22Rv1 (cell line): Measurements from ENCODE around the gene PDGFA.

Source experiments
- ZFX ChIP-seq: fragments of 450-650 bp; IDR thresholded peaks from 2 replicates; pipeline ENCODE4 v1.6.1; 2017; ENCODE audit warnings: antibody characterized with exemption, borderline replicate concordance
- TF ChIP-seq, protein P1 (sequence below): fragments of 450-650 bp; IDR thresholded peaks from 2 replicates; pipeline ENCODE4 v1.5.1; 2017; ENCODE audit warnings: mild to moderate bottlenecking

GRCh38 chr7:494259-494687 lies 25.4 kb downstream of the PDGFA start:
- TF ChIP-seq, protein P1, sequence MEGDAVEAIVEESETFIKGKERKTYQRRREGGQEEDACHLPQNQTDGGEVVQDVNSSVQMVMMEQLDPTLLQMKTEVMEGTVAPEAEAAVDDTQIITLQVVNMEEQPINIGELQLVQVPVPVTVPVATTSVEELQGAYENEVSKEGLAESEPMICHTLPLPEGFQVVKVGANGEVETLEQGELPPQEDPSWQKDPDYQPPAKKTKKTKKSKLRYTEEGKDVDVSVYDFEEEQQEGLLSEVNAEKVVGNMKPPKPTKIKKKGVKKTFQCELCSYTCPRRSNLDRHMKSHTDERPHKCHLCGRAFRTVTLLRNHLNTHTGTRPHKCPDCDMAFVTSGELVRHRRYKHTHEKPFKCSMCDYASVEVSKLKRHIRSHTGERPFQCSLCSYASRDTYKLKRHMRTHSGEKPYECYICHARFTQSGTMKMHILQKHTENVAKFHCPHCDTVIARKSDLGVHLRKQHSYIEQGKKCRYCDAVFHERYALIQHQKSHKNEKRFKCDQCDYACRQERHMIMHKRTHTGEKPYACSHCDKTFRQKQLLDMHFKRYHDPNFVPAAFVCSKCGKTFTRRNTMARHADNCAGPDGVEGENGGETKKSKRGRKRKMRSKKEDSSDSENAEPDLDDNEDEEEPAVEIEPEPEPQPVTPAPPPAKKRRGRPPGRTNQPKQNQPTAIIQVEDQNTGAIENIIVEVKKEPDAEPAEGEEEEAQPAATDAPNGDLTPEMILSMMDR = no peak
- TF ChIP-seq ZFX = no peak
